Neural progenitor cell (in vitro differentiated cells): ENCODE data around the gene ANKRD2. TPM values are rescaled to one million over a fixed set of nuclear protein-coding genes. Genes with fewer than 3 reads are reported as not detected.

Experiments used
- DNase-seq: peaks from one replicate; pipeline ENCODE4 v3.0.0-alpha.2; 2016; ENCODE audit warnings: low spot score
- H2AFZ ChIP-seq: fragments of 200-600 bp; sonication (generic); replicated peaks from 2 replicates; pipeline ENCODE4 v1.6.1; 2016; ENCODE audit warnings: antibody characterized with exemption
- H3F3A ChIP-seq: fragments of 200-600 bp; sonication (generic); 2 replicates; pipeline ENCODE4 v1.6.1; 2016; ENCODE audit warnings: antibody characterized with exemption, low read depth
- H3K27ac ChIP-seq: fragments of 200-600 bp; sonication (generic); 2 replicates; pipeline ENCODE4 v1.5.1; 2016; ENCODE audit warnings: mild to moderate bottlenecking
- H3K27me3 ChIP-seq: fragments of 200-600 bp; sonication (generic); 2 replicates; pipeline ENCODE4 v1.6.1; 2016; ENCODE audit warnings: mild to moderate bottlenecking, moderate library complexity
- H3K36me3 ChIP-seq: fragments of 200-600 bp; sonication (generic); 2 replicates; pipeline ENCODE4 v1.5.1; 2016
- H3K4me1 ChIP-seq: fragments of 200-600 bp; sonication (generic); 2 replicates; pipeline ENCODE4 v1.6.1; 2016; ENCODE audit warnings: mixed run types
- H3K4me2 ChIP-seq: fragments of 200-600 bp; sonication (generic); 2 replicates; pipeline ENCODE4 v1.6.1; 2016
- H3K4me3 ChIP-seq: fragments of 200-600 bp; sonication (generic); 2 replicates; pipeline ENCODE4 v1.5.1; 2016
- H3K79me2 ChIP-seq: fragments of 200-600 bp; sonication (generic); 2 replicates; pipeline ENCODE4 v1.6.1; 2016; ENCODE audit warnings: low read depth
- H3K9ac ChIP-seq: fragments of 200-600 bp; sonication (generic); 2 replicates; pipeline ENCODE4 v1.6.1; 2016
- H3K9me3 ChIP-seq: fragments of 200-600 bp; sonication (generic); 2 replicates; pipeline ENCODE4 v1.5.1; 2016; ENCODE audit warnings: low read depth
- H4K20me1 ChIP-seq: fragments of 200-600 bp; sonication (generic); 2 replicates; pipeline ENCODE4 v1.6.1; 2016; ENCODE audit warnings: low read depth
- H3K27ac Mint-ChIP-seq: 3 replicates; pipeline ENCODE4 v1.8.0; 2021; ENCODE audit warnings: mixed read lengths
- H3K27me3 Mint-ChIP-seq: 2 replicates; pipeline ENCODE4 v1.8.0; 2022; ENCODE audit warnings: low read depth, mild to moderate bottlenecking, inconsistent platforms, moderate library complexity, mixed read lengths; ENCODE audit not compliant: insufficient read depth
- H3K36me3 Mint-ChIP-seq: 3 replicates; pipeline ENCODE4 v1.8.0; 2021; ENCODE audit warnings: mixed read lengths
- H3K4me1 Mint-ChIP-seq: 3 replicates; pipeline ENCODE4 v1.8.0; 2021; ENCODE audit warnings: mixed read lengths
- H3K4me3 Mint-ChIP-seq: 3 replicates; pipeline ENCODE4 v1.8.0; 2021; ENCODE audit warnings: mild to moderate bottlenecking, moderate library complexity, mixed read lengths
- H3K9me3 Mint-ChIP-seq: 3 replicates; pipeline ENCODE4 v1.8.0; 2020; ENCODE audit warnings: mixed read lengths
- EZH2 ChIP-seq: fragments of 200-600 bp; sonication (generic); IDR thresholded peaks from 2 replicates; pipeline ENCODE4 v1.6.1; 2017; ENCODE audit warnings: antibody characterized with exemption, mild to moderate bottlenecking, moderate library complexity
- EZH2phosphoT487 ChIP-seq: fragments of 200-600 bp; sonication (generic); IDR thresholded peaks from 2 replicates; pipeline ENCODE4 v1.6.1; 2017; ENCODE audit warnings: antibody characterized with exemption
- total RNA-seq: library from RNA; depleted of rRNA; stranded (reverse); fragments of >200 nt; gene quantifications from 2 replicates; pipeline ENCODE4 v1.2.3, GENCODE V29; 2015; ENCODE audit warnings: low replicate concordance
- TF ChIP-seq, protein P1 (sequence below): fragments of 200-600 bp; sonication (generic); IDR thresholded peaks from 2 replicates; pipeline ENCODE4 v1.5.1; 2017; ENCODE audit warnings: antibody characterized with exemption, mild to moderate bottlenecking

Gene ANKRD2
- total RNA-seq, 1 donor from 2014 or later = not detected

DNA sequence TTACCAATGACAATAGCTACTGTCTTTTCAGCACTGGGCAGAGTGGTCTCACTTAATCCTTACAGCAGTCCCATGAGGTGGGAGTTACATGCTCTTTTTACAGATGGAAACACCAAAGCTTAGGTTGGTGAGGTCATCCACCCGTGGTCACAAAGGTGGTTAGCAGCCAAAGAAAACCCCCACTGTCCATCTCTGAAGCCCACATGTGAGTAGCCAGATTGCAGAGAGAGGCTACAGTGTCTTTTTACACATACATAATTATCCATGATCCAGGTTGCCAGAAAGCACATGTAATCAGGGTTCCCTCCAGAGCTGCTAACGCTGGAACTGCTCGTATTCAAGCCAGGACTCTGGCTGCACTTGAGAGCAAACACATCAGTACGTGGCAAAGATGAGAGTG, 24.6 kb upstream of the ANKRD2 start:
- no peak overlapping the region for H3K4me3 ChIP-seq
- Mint-ChIP-seq H3K27ac (peak overlapping the region; percentile 66), H3K4me3 (no peak overlapping the region), H3K9me3 (no peaks in the 10 kb centered on the region), H3K36me3 (no peaks in the 10 kb centered on the region), H3K27me3 (peaks cover 7% of the 10 kb centered on the region), H3K4me1 (peaks cover 62% of the 10 kb centered on the region)
- H3K79me2 ChIP-seq = no peaks in the 10 kb centered on the region
- H3K4me2 ChIP-seq = no peak overlapping the region
- H3K4me1 ChIP-seq = peaks cover 34% of the 10 kb centered on the region
- TF ChIP-seq EZH2 (no peak), EZH2phosphoT487 (no peak)
- TF ChIP-seq, protein P1, sequence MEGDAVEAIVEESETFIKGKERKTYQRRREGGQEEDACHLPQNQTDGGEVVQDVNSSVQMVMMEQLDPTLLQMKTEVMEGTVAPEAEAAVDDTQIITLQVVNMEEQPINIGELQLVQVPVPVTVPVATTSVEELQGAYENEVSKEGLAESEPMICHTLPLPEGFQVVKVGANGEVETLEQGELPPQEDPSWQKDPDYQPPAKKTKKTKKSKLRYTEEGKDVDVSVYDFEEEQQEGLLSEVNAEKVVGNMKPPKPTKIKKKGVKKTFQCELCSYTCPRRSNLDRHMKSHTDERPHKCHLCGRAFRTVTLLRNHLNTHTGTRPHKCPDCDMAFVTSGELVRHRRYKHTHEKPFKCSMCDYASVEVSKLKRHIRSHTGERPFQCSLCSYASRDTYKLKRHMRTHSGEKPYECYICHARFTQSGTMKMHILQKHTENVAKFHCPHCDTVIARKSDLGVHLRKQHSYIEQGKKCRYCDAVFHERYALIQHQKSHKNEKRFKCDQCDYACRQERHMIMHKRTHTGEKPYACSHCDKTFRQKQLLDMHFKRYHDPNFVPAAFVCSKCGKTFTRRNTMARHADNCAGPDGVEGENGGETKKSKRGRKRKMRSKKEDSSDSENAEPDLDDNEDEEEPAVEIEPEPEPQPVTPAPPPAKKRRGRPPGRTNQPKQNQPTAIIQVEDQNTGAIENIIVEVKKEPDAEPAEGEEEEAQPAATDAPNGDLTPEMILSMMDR = no peak
- no peak overlapping the region for H3K27ac ChIP-seq
- peaks cover 24% of the 10 kb centered on the region for H3F3A ChIP-seq
- DNase-seq = no peak
- H2AFZ ChIP-seq = no peak overlapping the region
- H3K36me3 ChIP-seq = no peaks in the 10 kb centered on the region
- H3K27me3 ChIP-seq = no peaks in the 10 kb centered on the region
- no peaks in the 10 kb centered on the region for H4K20me1 ChIP-seq
- H3K9ac ChIP-seq = no peak overlapping the region
- H3K9me3 ChIP-seq = no peaks in the 10 kb centered on the region

- no peaks in the 10 kb centered on the region for H3K9me3 Mint-ChIP-seq
- H3K27me3 Mint-ChIP-seq = peaks cover 8% of the 10 kb centered on the region
- H3K36me3 Mint-ChIP-seq = no peaks in the 10 kb centered on the region
- Histone ChIP-seq H3K9me3 (no peaks in the 10 kb centered on the region), H3F3A (peaks cover 31% of the 10 kb centered on the region), H3K27me3 (no peaks in the 10 kb centered on the region), H3K4me2 (peak overlapping the region; percentile 70), H3K36me3 (no peaks in the 10 kb centered on the region), H3K27ac (no peak overlapping the region), H3K79me2 (no peaks in the 10 kb centered on the region), H3K9ac (no peak overlapping the region), H3K4me1 (peaks cover 36% of the 10 kb centered on the region), H3K4me3 (no peak overlapping the region), H4K20me1 (no peaks in the 10 kb centered on the region), H2AFZ (no peak overlapping the region)
- TF ChIP-seq EZH2phosphoT487 (no peak), EZH2 (no peak)
- TF ChIP-seq, protein P1 = no peak
- H3K27ac Mint-ChIP-seq = peak overlapping the region; percentile 85
- no peak for DNase-seq
- peaks cover 61% of the 10 kb centered on the region for H3K4me1 Mint-ChIP-seq
- H3K4me3 Mint-ChIP-seq = peak overlapping the region; percentile 31
Measured at GRCh38 chr10:97548828-97549455, 23.6 kb upstream of the ANKRD2 start.

- peaks cover 32% of the 10 kb centered on the region for H3F3A ChIP-seq
- peaks cover 60% of the 10 kb centered on the region for H3K4me1 Mint-ChIP-seq
- peak overlapping the region; percentile 31 for H3K4me3 Mint-ChIP-seq
- H3K27ac Mint-ChIP-seq = peak overlapping the region; percentile 85
- peaks cover 39% of the 10 kb centered on the region for H3K4me1 ChIP-seq
- H3K79me2 ChIP-seq = no peaks in the 10 kb centered on the region
- peak overlapping the region; percentile 70 for H3K4me2 ChIP-seq
- TF ChIP-seq, protein P1 = no peak
- no peak for TF ChIP-seq EZH2
- TF ChIP-seq EZH2phosphoT487 = no peak
- H2AFZ ChIP-seq = peak overlapping the region; percentile 11
- H4K20me1 ChIP-seq = no peaks in the 10 kb centered on the region
- no peaks in the 10 kb centered on the region for H3K27me3 ChIP-seq
- no peak overlapping the region for H3K4me3 ChIP-seq
- no peaks in the 10 kb centered on the region for H3K36me3 Mint-ChIP-seq
- no peaks in the 10 kb centered on the region for H3K36me3 ChIP-seq
- peak overlapping the region; percentile 74 for H3K27ac ChIP-seq
- DNase-seq = peak; percentile 69
- H3K9ac ChIP-seq = peak overlapping the region; percentile 5
- peaks cover 8% of the 10 kb centered on the region for H3K27me3 Mint-ChIP-seq
- H3K9me3 ChIP-seq = no peaks in the 10 kb centered on the region
- H3K9me3 Mint-ChIP-seq = peaks cover under 1% of the 10 kb centered on the region
Measured at GRCh38 chr10:97549587-97550322, 22.8 kb upstream of the ANKRD2 start.
